ENCODE data around the gene NPIPA7. TPM values are rescaled to one million over a fixed set of nuclear protein-coding genes. Genes with fewer than 3 reads are reported as not detected.
"Not testable (repeated sequence)": the region's sequence is repeated elsewhere in the genome, so short reads cannot be mapped to it uniquely, and the experiment has no call there.

The NPIPA7 gene
- total RNA-seq, 1 experiment from 2014 or later: 1.3 TPM

GRCh38 chr16:16408430-16408829 is 29.5 kb downstream of the NPIPA7 start:
- DNase-seq (ENCODE audit: low read depth); in situ Hi-C loops (cut with HindIII; ENCODE audit: low pct_unique_long_range_greater_than_20kb, low sequenced_read_pairs): not testable (repeated sequence)

GRCh38 chr16:16413773-16414172 is 34.8 kb downstream of the NPIPA7 start:
- in situ Hi-C loops (cut with HindIII; ENCODE audit: low pct_unique_long_range_greater_than_20kb, low sequenced_read_pairs); DNase-seq (ENCODE audit: low read depth): not testable (repeated sequence)

- in situ Hi-C loops (cut with HindIII; ENCODE audit: low pct_unique_long_range_greater_than_20kb, low sequenced_read_pairs); DNase-seq (ENCODE audit: low read depth): not testable (repeated sequence)
These were observed 38.1 kb downstream of the NPIPA7 start for GRCh38 chr16:16417071-16417470.

GRCh38 chr16:16417914-16418544 is 39.1 kb downstream of the NPIPA7 start:
- DNase-seq (ENCODE audit: low read depth); in situ Hi-C loops (cut with HindIII; ENCODE audit: low pct_unique_long_range_greater_than_20kb, low sequenced_read_pairs): not testable (repeated sequence)

- in situ Hi-C loops (cut with HindIII; ENCODE audit: low pct_unique_long_range_greater_than_20kb, low sequenced_read_pairs); DNase-seq (ENCODE audit: low read depth): not testable (repeated sequence)
These were observed 41.6 kb downstream of the NPIPA7 start for GRCh38 chr16:16420515-16420914.

GRCh38 chr16:16425146-16425545 is 46.2 kb downstream of the NPIPA7 start:
- in situ Hi-C loops (cut with HindIII; ENCODE audit: low pct_unique_long_range_greater_than_20kb, low sequenced_read_pairs): not testable (repeated sequence)

GRCh38 chr16:16431135-16431534 is 52.2 kb downstream of the NPIPA7 start:
- in situ Hi-C loops (cut with HindIII; ENCODE audit: low pct_unique_long_range_greater_than_20kb, low sequenced_read_pairs); DNase-seq (ENCODE audit: low read depth): not testable (repeated sequence)

More at GRCh38 chr16:16425146-16425545, 46.2 kb downstream of the NPIPA7 start:
- DNase-seq (ENCODE audit: low read depth): not testable (repeated sequence)

- in situ Hi-C loops (cut with HindIII; ENCODE audit: low pct_unique_long_range_greater_than_20kb, low sequenced_read_pairs); DNase-seq (ENCODE audit: low read depth): not testable (repeated sequence)
These were observed 55.8 kb downstream of the NPIPA7 start for GRCh38 chr16:16434711-16435110.

- in situ Hi-C loops (cut with HindIII; ENCODE audit: low pct_unique_long_range_greater_than_20kb, low sequenced_read_pairs); DNase-seq (ENCODE audit: low read depth): not testable (repeated sequence)
These were observed 62.5 kb downstream of the NPIPA7 start for GRCh38 chr16:16441401-16441800.

Other genes starting within 250 kb of the NPIPA7 start
- gene ABCC6, start 155.6 kb upstream of the NPIPA7 start, total RNA-seq (2014; rRNA removed; shearing (Covaris generic); ENCODE audit: low replicate concordance): 0.03 TPM in 1 of 2 replicates, not detected in the other
- 51.8 and 66.5 TPM in 2 replicates for gene NOMO3, start 146.6 kb upstream of the NPIPA7 start, total RNA-seq (2014; rRNA removed; shearing (Covaris generic); ENCODE audit: low replicate concordance)